Erythroblast (primary cell): ENCODE results near the gene TBC1D8.

Experiments used
- DNase-seq, 2 experiments: peaks; one replicate each; lab custom pipeline; 2025; lab: John Stamatoyannopoulos, UW
- GATA1 ChIP-seq: IDR thresholded peaks from 2 replicates; pipeline ENCODE4 v1.6.1; 2011; ENCODE audit warnings: low read depth, mild to moderate bottlenecking, control low read depth, low read length, moderate library complexity
- POLR2A ChIP-seq: IDR thresholded peaks from 2 replicates; pipeline ENCODE4 v1.6.1; 2011; ENCODE audit warnings: mild to moderate bottlenecking, low read length

Gene TBC1D8

GRCh38 chr2:101116841-101117552 is 34.2 kb downstream of the TBC1D8 start:
- TF ChIP-seq POLR2A, result no peak
- TF ChIP-seq GATA1, result no peak

GRCh38 chr2:101116348-101116747 is 34.8 kb downstream of the TBC1D8 start:
- DNase-seq, result no peak
- TF ChIP-seq POLR2A (no peak), GATA1 (no peak)

More at GRCh38 chr2:101116841-101117552, 34.2 kb downstream of the TBC1D8 start:
- no peak for DNase-seq

- DNase-seq, result no peak
- no peak for TF ChIP-seq GATA1
Measured at GRCh38 chr2:101115664-101116063, 35.5 kb downstream of the TBC1D8 start.

- no peak for DNase-seq
- TF ChIP-seq POLR2A, result no peak
- TF ChIP-seq GATA1, result no peak
Measured at GRCh38 chr2:101114815-101115214, 36.4 kb downstream of the TBC1D8 start.

GRCh38 chr2:101114268-101114783 is 36.9 kb downstream of the TBC1D8 start:
- no peak for TF ChIP-seq POLR2A
- TF ChIP-seq GATA1, result no peak
- DNase-seq, result no peak

GRCh38 chr2:101113441-101114267 is 37.5 kb downstream of the TBC1D8 start:
- DNase-seq, result no peak
- TF ChIP-seq POLR2A (no peak), GATA1 (no peak)

- TF ChIP-seq POLR2A (no peak), GATA1 (no peak)
- DNase-seq, result no peak
Measured at GRCh38 chr2:101112772-101113157, 38.4 kb downstream of the TBC1D8 start.

- TF ChIP-seq POLR2A (no peak), GATA1 (no peak)
- no peak for DNase-seq
Measured at GRCh38 chr2:101111917-101112771, 39.0 kb downstream of the TBC1D8 start.

- no peak for TF ChIP-seq GATA1
- TF ChIP-seq POLR2A, result no peak
- no peak for DNase-seq
Measured at GRCh38 chr2:101111262-101111838, 39.8 kb downstream of the TBC1D8 start.

GRCh38 chr2:101109451-101110118 is 41.6 kb downstream of the TBC1D8 start:
- TF ChIP-seq POLR2A, result no peak
- no peak for DNase-seq

- TF ChIP-seq GATA1 (no peak), POLR2A (no peak)
- DNase-seq, result no peak
Measured at GRCh38 chr2:101108357-101108756, 42.8 kb downstream of the TBC1D8 start.

GRCh38 chr2:101107241-101107640 is 43.9 kb downstream of the TBC1D8 start:
- DNase-seq, result peak; percentile 16 to 69
- TF ChIP-seq POLR2A (no peak), GATA1 (no peak)
